OCI-LY1 (cell line): ENCODE data around the gene OR2W1.

Experiments used
- H2AFZ ChIP-seq: fragments of 200-600 bp; sonication (generic), shearing (Covaris generic); 2 replicates; pipeline ENCODE4 v1.6.0; 2014; ENCODE audit warnings: antibody characterized with exemption, mild to moderate bottlenecking, low read length
- H3F3A ChIP-seq: fragments of 200-600 bp; sonication (generic), shearing (Covaris generic); 2 replicates; pipeline ENCODE4 v1.6.0; 2014; ENCODE audit warnings: mild to moderate bottlenecking, antibody characterized with exemption, low read length, moderate library complexity; ENCODE audit not compliant: insufficient read depth
- H3K27ac ChIP-seq: fragments of 200-600 bp; sonication (generic); 2 replicates; pipeline ENCODE4 v1.5.1; 2014; ENCODE audit warnings: low read length, mixed run types, mild to moderate bottlenecking, low read depth; ENCODE audit not compliant: poor library complexity, severe bottlenecking
- H3K27me3 ChIP-seq: fragments of 200-600 bp; sonication (generic); 2 replicates; pipeline ENCODE4 v1.6.0; 2014; ENCODE audit warnings: antibody characterized with exemption, mild to moderate bottlenecking, low read length, moderate library complexity; ENCODE audit not compliant: insufficient read depth
- H3K36me3 ChIP-seq: fragments of 200-600 bp; sonication (generic); 2 replicates; pipeline ENCODE4 v1.6.1; 2014; ENCODE audit warnings: mild to moderate bottlenecking, antibody characterized with exemption, low read length, moderate library complexity, mixed read lengths; ENCODE audit not compliant: insufficient read depth
- H3K4me1 ChIP-seq: fragments of 200-600 bp; sonication (generic); 2 replicates; pipeline ENCODE4 v1.5.1; 2014; ENCODE audit warnings: mild to moderate bottlenecking, low read length, moderate library complexity; ENCODE audit not compliant: insufficient read depth, severe bottlenecking
- H3K4me2 ChIP-seq: fragments of 200-600 bp; sonication (generic), shearing (Covaris generic); 2 replicates; pipeline ENCODE4 v1.6.1; 2014; ENCODE audit warnings: low read length
- H3K4me3 ChIP-seq: fragments of 200-600 bp; sonication (generic); 2 replicates; pipeline ENCODE4 v1.5.1; 2014; ENCODE audit warnings: low read length, low read depth, mild to moderate bottlenecking, mixed read lengths; ENCODE audit not compliant: poor library complexity, severe bottlenecking
- H3K79me2 ChIP-seq: fragments of 200-600 bp; shearing (Covaris generic); 2 replicates; pipeline ENCODE4 v1.6.1; 2016; ENCODE audit warnings: mixed run types, low read length, mixed read lengths; ENCODE audit not compliant: insufficient read depth
- H3K9ac ChIP-seq: fragments of 200-600 bp; sonication (generic), shearing (Covaris generic); 2 replicates; pipeline ENCODE4 v1.6.1; 2014; ENCODE audit warnings: mild to moderate bottlenecking, low read length, mixed read lengths
- H3K9me2 ChIP-seq: fragments of 200-600 bp; sonication (generic), shearing (Covaris generic); 2 replicates; pipeline ENCODE4 v1.6.1; 2014; ENCODE audit warnings: low read depth, mild to moderate bottlenecking, low read length, mixed read lengths
- H3K9me3 ChIP-seq: fragments of 200-600 bp; shearing (Covaris generic); 2 replicates; pipeline ENCODE4 v1.6.1; 2014; ENCODE audit warnings: low read length, mixed read lengths
- H4K20me1 ChIP-seq: fragments of 200-600 bp; sonication (generic), shearing (Covaris generic); 2 replicates; pipeline ENCODE4 v1.6.0; 2016; ENCODE audit warnings: mild to moderate bottlenecking, low read length; ENCODE audit not compliant: insufficient read depth
- EZH2 ChIP-seq: fragments of 200-600 bp; sonication (generic), shearing (Covaris generic); IDR thresholded peaks from 2 replicates; pipeline ENCODE4 v1.8.0; 2017; ENCODE audit warnings: borderline replicate concordance, mixed run types, mild to moderate bottlenecking, antibody characterized with exemption, low read length, moderate library complexity, mixed read lengths
- TF ChIP-seq, protein P1 (sequence below): fragments of 200-600 bp; sonication (generic), shearing (Covaris generic); IDR thresholded peaks from 2 replicates; pipeline ENCODE4 v1.5.1; 2017; ENCODE audit warnings: mild to moderate bottlenecking, antibody characterized with exemption, low read length, moderate library complexity, mixed read lengths

OR2W1 gene

DNA sequence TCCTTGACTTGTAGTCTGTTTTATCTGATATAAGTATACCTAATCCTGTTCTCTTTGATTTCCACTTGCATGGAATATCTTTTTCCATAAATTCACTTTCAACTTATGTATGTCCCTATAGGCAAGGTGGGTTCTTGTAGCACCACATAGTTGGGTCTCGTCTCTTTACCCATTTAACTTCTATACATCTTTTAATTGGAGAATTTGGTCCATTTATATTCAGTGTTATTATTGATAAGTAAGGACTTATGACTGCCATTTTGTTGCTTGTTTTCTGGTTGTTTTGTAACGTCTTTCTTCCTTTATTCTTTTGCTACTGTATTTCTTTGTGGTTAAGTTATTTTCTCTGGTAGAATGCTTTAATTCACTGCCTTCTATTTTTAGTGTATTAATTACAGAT, 25.3 kb downstream of the OR2W1 start:
- Histone ChIP-seq H2AFZ (no peak overlapping the region), H3K4me2 (no peak overlapping the region), H3K9me2 (no peaks in the 10 kb centered on the region), H3F3A (no peaks in the 10 kb centered on the region), H3K4me3 (no peak overlapping the region), H3K4me1 (no peaks in the 10 kb centered on the region), H3K36me3 (no peaks in the 10 kb centered on the region), H3K27ac (no peak overlapping the region), H3K9ac (no peak overlapping the region), H3K9me3 (no peaks in the 10 kb centered on the region), H3K79me2 (no peaks in the 10 kb centered on the region), H4K20me1 (no peaks in the 10 kb centered on the region), H3K27me3 (no peaks in the 10 kb centered on the region)
- TF ChIP-seq, protein P1, sequence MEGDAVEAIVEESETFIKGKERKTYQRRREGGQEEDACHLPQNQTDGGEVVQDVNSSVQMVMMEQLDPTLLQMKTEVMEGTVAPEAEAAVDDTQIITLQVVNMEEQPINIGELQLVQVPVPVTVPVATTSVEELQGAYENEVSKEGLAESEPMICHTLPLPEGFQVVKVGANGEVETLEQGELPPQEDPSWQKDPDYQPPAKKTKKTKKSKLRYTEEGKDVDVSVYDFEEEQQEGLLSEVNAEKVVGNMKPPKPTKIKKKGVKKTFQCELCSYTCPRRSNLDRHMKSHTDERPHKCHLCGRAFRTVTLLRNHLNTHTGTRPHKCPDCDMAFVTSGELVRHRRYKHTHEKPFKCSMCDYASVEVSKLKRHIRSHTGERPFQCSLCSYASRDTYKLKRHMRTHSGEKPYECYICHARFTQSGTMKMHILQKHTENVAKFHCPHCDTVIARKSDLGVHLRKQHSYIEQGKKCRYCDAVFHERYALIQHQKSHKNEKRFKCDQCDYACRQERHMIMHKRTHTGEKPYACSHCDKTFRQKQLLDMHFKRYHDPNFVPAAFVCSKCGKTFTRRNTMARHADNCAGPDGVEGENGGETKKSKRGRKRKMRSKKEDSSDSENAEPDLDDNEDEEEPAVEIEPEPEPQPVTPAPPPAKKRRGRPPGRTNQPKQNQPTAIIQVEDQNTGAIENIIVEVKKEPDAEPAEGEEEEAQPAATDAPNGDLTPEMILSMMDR, result no peak
- TF ChIP-seq EZH2, result no peak

DNA sequence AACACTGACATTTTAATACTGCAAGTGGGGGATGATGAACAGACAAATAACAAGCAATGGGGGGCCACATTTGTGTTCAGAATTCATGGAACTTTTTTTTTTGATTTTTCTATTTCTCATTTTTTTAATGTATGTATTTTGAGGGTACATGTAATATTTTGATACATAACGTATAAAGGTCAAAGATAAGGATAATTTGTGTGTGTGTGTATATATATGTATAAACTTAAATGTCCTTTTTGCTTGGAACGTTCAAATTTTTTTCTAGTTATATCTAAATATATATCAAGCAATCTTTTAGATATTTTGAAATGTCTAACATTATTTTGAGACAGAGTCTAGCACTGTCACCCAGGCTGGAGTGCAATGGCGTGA, 27.6 kb downstream of the OR2W1 start:
- Histone ChIP-seq H3K27me3 (no peaks in the 10 kb centered on the region), H3K27ac (no peak overlapping the region), H3K9me2 (no peaks in the 10 kb centered on the region), H3K4me3 (no peak overlapping the region), H3F3A (no peaks in the 10 kb centered on the region), H3K79me2 (no peaks in the 10 kb centered on the region), H3K4me1 (no peaks in the 10 kb centered on the region), H3K9me3 (no peaks in the 10 kb centered on the region), H3K9ac (no peak overlapping the region), H3K4me2 (no peak overlapping the region), H4K20me1 (no peaks in the 10 kb centered on the region), H3K36me3 (no peaks in the 10 kb centered on the region), H2AFZ (no peak overlapping the region)
- no peak for TF ChIP-seq EZH2
- TF ChIP-seq, protein P1, result no peak

DNA sequence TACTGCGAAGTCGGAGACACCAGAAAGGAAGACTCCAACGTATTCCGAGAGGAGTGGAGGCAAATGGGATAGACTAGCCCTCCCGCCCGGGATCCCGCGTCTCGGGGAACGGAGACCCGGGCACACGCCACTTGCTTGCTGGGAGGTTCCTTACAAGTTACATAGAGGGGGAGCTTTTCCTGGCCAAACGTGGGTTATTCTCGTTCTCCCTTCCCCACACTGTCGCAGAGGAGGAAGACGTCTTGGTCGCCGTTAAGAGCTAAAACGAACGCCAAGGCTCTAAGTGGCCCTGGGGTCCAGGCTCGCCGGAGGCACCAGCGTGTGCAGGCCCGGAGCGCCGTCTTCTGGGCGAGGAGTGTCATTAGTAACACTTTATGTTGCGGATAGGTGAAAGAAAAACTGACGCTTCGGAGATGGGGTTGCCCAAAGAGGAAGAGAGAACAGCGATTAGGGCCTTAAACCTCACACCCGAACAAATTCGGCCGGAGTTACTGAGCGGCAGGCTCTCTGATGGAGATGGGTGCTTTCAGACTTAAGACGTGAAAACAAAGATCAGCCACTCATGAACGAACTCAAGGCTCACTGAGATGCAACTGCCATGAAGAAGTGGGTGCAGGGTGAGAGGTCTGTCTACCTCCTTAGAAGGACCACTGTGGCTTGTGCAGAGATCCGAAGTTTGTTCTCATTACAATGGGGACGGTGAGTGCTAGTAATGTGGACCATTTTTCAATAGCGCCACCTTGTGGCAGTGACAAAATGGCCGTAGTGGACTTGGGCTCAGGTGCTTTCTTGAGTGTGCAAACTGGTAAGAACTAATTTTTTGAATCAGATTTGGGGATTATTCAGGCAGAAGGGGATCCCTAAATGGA, 28.2 kb downstream of the OR2W1 start:
- no peaks in the 10 kb centered on the region for H3K9me3 ChIP-seq
- H3K79me2 ChIP-seq, result no peaks in the 10 kb centered on the region
- H3K36me3 ChIP-seq, result no peaks in the 10 kb centered on the region
- H3F3A ChIP-seq, result no peaks in the 10 kb centered on the region
- H3K4me1 ChIP-seq, result no peaks in the 10 kb centered on the region
- H3K4me2 ChIP-seq, result no peak overlapping the region
- TF ChIP-seq, protein P1, result peak; percentile 94
- no peak for TF ChIP-seq EZH2
- H3K9me2 ChIP-seq, result no peaks in the 10 kb centered on the region
- no peak overlapping the region for H3K9ac ChIP-seq
- H3K27ac ChIP-seq, result no peak overlapping the region
- no peaks in the 10 kb centered on the region for H3K27me3 ChIP-seq
- no peak overlapping the region for H3K4me3 ChIP-seq
- H4K20me1 ChIP-seq, result no peaks in the 10 kb centered on the region
- H2AFZ ChIP-seq, result no peak overlapping the region
